ENCODE results near the gene CYP4F8. TPM values are rescaled to one million over a fixed set of nuclear protein-coding genes. Genes with fewer than 3 reads are reported as not detected.

The CYP4F8 gene
- total RNA-seq, 1 donor from 2014 or later, result 2.1 TPM

- intact Hi-C loops (cut with DNase I), result loop anchor here (10.0 kb wide), 1 partner anchor 563 kb away; the partner anchor contains the start of gene FAM32A
These were observed 6.8 kb downstream of the CYP4F8 start for GRCh38 chr19:15621801-15622200.

DNA sequence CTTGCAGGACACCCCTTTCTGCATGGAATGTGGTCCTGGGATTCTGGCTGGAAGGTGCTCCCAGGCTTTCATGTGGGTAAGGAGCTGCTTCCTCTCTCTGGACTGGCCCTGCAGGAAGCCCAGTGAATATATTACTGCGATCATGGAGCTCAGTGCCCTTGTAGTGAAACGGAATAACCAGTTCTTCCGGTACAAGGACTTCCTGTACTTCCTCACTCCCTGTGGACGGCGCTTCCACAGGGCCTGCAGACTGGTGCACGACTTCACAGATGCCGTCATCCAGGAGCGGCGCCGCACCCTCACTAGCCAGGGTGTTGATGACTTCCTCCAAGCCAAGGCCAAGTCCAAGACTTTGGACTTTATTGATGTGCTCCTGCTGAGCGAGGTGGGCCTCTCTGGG is 8.0 kb downstream of the CYP4F8 start:
- ATAC-seq (no peak), DNase-seq (no peak)
- H3K4me1 ChIP-seq, result no peaks in the 10 kb centered on the region
- H3K36me3 ChIP-seq, result no peaks in the 10 kb centered on the region
- intact Hi-C loops (cut with DNase I), result loop anchor here (10.0 kb wide), 1 partner anchor 562 kb away; the partner anchor contains the start of gene FAM32A
- no peak overlapping the region for H3K27ac ChIP-seq
- peaks cover 13% of the 10 kb centered on the region for H3K27me3 ChIP-seq
- H3K9me3 ChIP-seq, result no peaks in the 10 kb centered on the region
- no peak overlapping the region for H3K4me3 ChIP-seq
- no peak for TF ChIP-seq CTCF (IDR thresholded peaks at IDR 0.05)

More at GRCh38 chr19:15621801-15622200, 6.8 kb downstream of the CYP4F8 start:
- Histone ChIP-seq H3K9me3 (no peaks in the 10 kb centered on the region), H3K4me1 (no peaks in the 10 kb centered on the region), H3K27me3 (peaks cover 13% of the 10 kb centered on the region), H3K4me3 (no peak overlapping the region), H3K36me3 (no peaks in the 10 kb centered on the region), H3K27ac (no peak overlapping the region)
- no peak for TF ChIP-seq CTCF (IDR thresholded peaks at IDR 0.05)
- DNase-seq (no peak), ATAC-seq (no peak)

- Histone ChIP-seq H3K27ac (no peak overlapping the region), H3K4me3 (no peak overlapping the region), H3K9me3 (no peaks in the 10 kb centered on the region), H3K36me3 (no peaks in the 10 kb centered on the region), H3K27me3 (peaks cover 6% of the 10 kb centered on the region), H3K4me1 (no peaks in the 10 kb centered on the region)
- TF ChIP-seq CTCF (IDR thresholded peaks at IDR 0.05), result no peak
- intact Hi-C loops (cut with DNase I), result loop anchor here (10.0 kb wide), 1 partner anchor 561 kb away; the partner anchor contains the start of gene FAM32A
- DNase-seq (no peak), ATAC-seq (no peak)
These were observed 8.8 kb downstream of the CYP4F8 start for GRCh38 chr19:15623711-15624318.

GRCh38 chr19:15628236-15629002 is 13.4 kb downstream of the CYP4F8 start:
- ATAC-seq, result no peak
- Histone ChIP-seq H3K36me3 (no peaks in the 10 kb centered on the region), H3K4me1 (no peaks in the 10 kb centered on the region), H3K4me3 (no peak overlapping the region), H3K9me3 (no peaks in the 10 kb centered on the region), H3K27me3 (no peaks in the 10 kb centered on the region), H3K27ac (no peak overlapping the region)
- no peak for TF ChIP-seq CTCF (IDR thresholded peaks at IDR 0.05)
- intact Hi-C loops (cut with DNase I), result loop anchor here (10.0 kb wide), 1 partner anchor 556 kb away; the partner anchor contains the start of gene FAM32A
- DNase-seq, result no peak

GRCh38 chr19:15629003-15629880 is 14.2 kb downstream of the CYP4F8 start:
- DNase-seq (peak; percentile 91), ATAC-seq (peak; percentile 98)
- H3K36me3 ChIP-seq, result no peaks in the 10 kb centered on the region
- TF ChIP-seq CTCF (IDR thresholded peaks at IDR 0.05), result peak; percentile 95
- H3K27me3 ChIP-seq, result no peaks in the 10 kb centered on the region
- H3K27ac ChIP-seq, result no peak overlapping the region
- H3K4me1 ChIP-seq, result no peaks in the 10 kb centered on the region
- H3K4me3 ChIP-seq, result no peak overlapping the region
- intact Hi-C loops (cut with DNase I), result loop anchor here (10.0 kb wide), 1 partner anchor 556 kb away; the partner anchor contains the start of gene FAM32A
- no peaks in the 10 kb centered on the region for H3K9me3 ChIP-seq

Data from upper lobe of right lung (tissue), 1 donor.